Naive thymus-derived CD4-positive, alpha-beta T cell (primary cell): Measurements from ENCODE around the gene PIEZO2. TPM values are rescaled to one million over a fixed set of nuclear protein-coding genes. Genes with fewer than 3 reads are reported as not detected.
"Not testable (repeated sequence)": the region's sequence is repeated elsewhere in the genome, so short reads cannot be mapped to it uniquely, and the experiment has no call there.

ENCODE experiments used
- ATAC-seq: fragments of 150-1000 bp; cut with Tn5 transposase; 2 replicates; pipeline ENCODE4 v1.10.0; 2021; ENCODE audit warnings: mild to moderate bottlenecking, moderate library complexity
- CTCF ChIA-PET: fragments of 350-600 bp; sonication (Branson Sonifier 250); formaldehyde crosslinking; loops from one replicate; lab custom pipeline; 2021; ENCODE audit warnings: antibody characterized with exemption; lab: Charles Lee
- POLR2A ChIA-PET: fragments of 350-600 bp; sonication (Branson Sonifier 250); formaldehyde crosslinking; loops from one replicate; lab custom pipeline; 2021; ENCODE audit warnings: antibody characterized with exemption, inconsistent platforms; lab: Charles Lee
- DNase-seq, 9 donors: peaks; one replicate each; pipeline versions ENCODE4 v3.0.0 to v3.0.0-alpha.2; 2020 to 2022; ENCODE audit warnings: mixed read lengths in 1 of 9
- H3K27ac ChIP-seq: one replicate; pipeline ENCODE4 v1.7.0; 2013; ENCODE audit warnings: mild to moderate bottlenecking, low read depth, low read length, moderate library complexity
- H3K27me3 ChIP-seq, 2 donors: one replicate each; pipeline ENCODE4 v1.7.0; 2013; ENCODE audit warnings: low read length in 2 of 2, mild to moderate bottlenecking in 2 of 2, moderate library complexity in 2 of 2; ENCODE audit not compliant: control insufficient read depth in 2 of 2, insufficient read depth in 2 of 2
- H3K36me3 ChIP-seq, 3 experiments: 1 replicate in 2 of 3; 2 replicates in 1 of 3; pipeline ENCODE4 v1.7.0; 2013; ENCODE audit warnings: low read length in 3 of 3, mild to moderate bottlenecking in 3 of 3, moderate library complexity in 1 of 3; ENCODE audit not compliant: insufficient read depth in 3 of 3, control insufficient read depth in 2 of 3
- H3K4me1 ChIP-seq, 2 donors: one replicate each; pipeline ENCODE4 v1.7.0; 2013; ENCODE audit warnings: low read length in 2 of 2, mild to moderate bottlenecking in 2 of 2, moderate library complexity in 1 of 2; ENCODE audit not compliant: control insufficient read depth in 2 of 2, insufficient read depth in 2 of 2
- H3K4me3 ChIP-seq: 2 replicates; pipeline ENCODE4 v1.7.0; 2013; ENCODE audit warnings: mild to moderate bottlenecking, low read length
- H3K9me3 ChIP-seq, 3 experiments: 1 replicate in 2 of 3; 2 replicates in 1 of 3; pipeline ENCODE4 v1.7.0; 2013; ENCODE audit warnings: low read length in 3 of 3; ENCODE audit not compliant: control insufficient read depth in 2 of 3
- H3K27ac Mint-ChIP-seq, 9 donors: one replicate each; pipeline ENCODE4 v1.8.0; 2020 to 2022; ENCODE audit warnings: mixed read lengths in 9 of 9, mild to moderate bottlenecking in 8 of 9, moderate library complexity in 5 of 9, inconsistent platforms in 2 of 9
- H3K27me3 Mint-ChIP-seq, 5 donors: one replicate each; pipeline ENCODE4 v1.8.0; 2021 to 2022; ENCODE audit warnings: mixed read lengths in 5 of 5, mild to moderate bottlenecking in 1 of 5
- H3K36me3 Mint-ChIP-seq, 5 donors: one replicate each; pipeline ENCODE4 v1.8.0; 2020 to 2022; ENCODE audit warnings: mixed read lengths in 5 of 5, mild to moderate bottlenecking in 3 of 5, inconsistent platforms in 1 of 5
- H3K4me1 Mint-ChIP-seq, 7 donors: one replicate each; pipeline ENCODE4 v1.8.0; 2020 to 2022; ENCODE audit warnings: mixed read lengths in 7 of 7, mild to moderate bottlenecking in 3 of 7, inconsistent platforms in 1 of 7
- H3K4me3 Mint-ChIP-seq, 10 donors: one replicate each; pipeline ENCODE4 v1.8.0; 2020 to 2022; ENCODE audit warnings: mild to moderate bottlenecking in 10 of 10, mixed read lengths in 10 of 10, moderate library complexity in 6 of 10, inconsistent platforms in 2 of 10
- H3K9me3 Mint-ChIP-seq, 11 donors: one replicate each; pipeline ENCODE4 v1.8.0; 2020 to 2022; ENCODE audit warnings: mixed read lengths in 11 of 11, mild to moderate bottlenecking in 4 of 11, inconsistent platforms in 1 of 11, moderate library complexity in 1 of 11
- intact Hi-C, 2 donors: fragments of 100-400 bp; cut with micrococcal nuclease; formaldehyde crosslinking; loops; one replicate each; pipeline ENCODE4 v1.15.1; 2023
- polyA plus RNA-seq, 2 donors: library from polyadenylated mRNA; unstranded; fragments of 300-500 nt; fragmentation: Illumina TruSeq; gene quantifications; one replicate each; pipeline ENCODE4 v1.2.3, GENCODE V29; 2021
- total RNA-seq, 6 experiments: library from RNA in 5 of 6; stranded (reverse) in 5 of 6; gene quantifications; 1 replicate in 5 of 6; 2 replicates in 1 of 6; pipeline ENCODE4 v1.2.3 and lab custom pipeline; 2021 to 2026

PIEZO2 gene
- total and polyA plus RNA-seq, 7 experiments from 2014 or later = not detected

GRCh38 chr18:10935588-10935987, 213.8 kb downstream of the PIEZO2 start:
- Mint-ChIP-seq H3K4me3 (no peak overlapping the region), H3K27ac (no peak overlapping the region), H3K27me3 (peaks cover 0 to 13% (median 6%) of the 10 kb centered on the region in 5 donors), H3K9me3 (peaks cover 0 to 5% (median 0%) of the 10 kb centered on the region in 11 donors), H3K36me3 (no peaks in the 10 kb centered on the region), H3K4me1 (no peaks in the 10 kb centered on the region)
- H3K4me1 ChIP-seq = no peaks in the 10 kb centered on the region
- ChIA-PET POLR2A (no interaction called here), CTCF (no interaction called here)
- no peaks in the 10 kb centered on the region for H3K27me3 ChIP-seq
- no peak overlapping the region for H3K4me3 ChIP-seq
- no peak overlapping the region for H3K27ac ChIP-seq
- intact Hi-C loops = no loop called here
- DNase-seq (no peak), ATAC-seq (no peak)
- no peaks in the 10 kb centered on the region for H3K36me3 ChIP-seq
- no peaks in the 10 kb centered on the region for H3K9me3 ChIP-seq

GRCh38 chr18:10933648-10934047, 215.7 kb downstream of the PIEZO2 start:
- ATAC-seq, H3K36me3 ChIP-seq, DNase-seq, H3K36me3 Mint-ChIP-seq, H3K27me3 ChIP-seq, CTCF ChIA-PET, H3K4me3 Mint-ChIP-seq, H3K9me3 ChIP-seq, H3K27ac ChIP-seq, H3K27ac Mint-ChIP-seq, H3K4me1 ChIP-seq, intact Hi-C loops, H3K9me3 Mint-ChIP-seq, H3K4me3 ChIP-seq, H3K4me1 Mint-ChIP-seq: not testable (repeated sequence)
- peaks cover 0 to 13% (median 6%) of the 10 kb centered on the region in 5 donors for H3K27me3 Mint-ChIP-seq
- POLR2A ChIA-PET = interaction anchor here (0.6 kb wide), 1 partner anchor 210 kb away, joined by 3 read pairs; no protein-coding TSS in a partner anchor

- ChIA-PET CTCF (no interaction called here), POLR2A (no interaction called here)
- peaks cover 0 to 3% (median 0%) of the 10 kb centered on the region in 5 donors for H3K36me3 Mint-ChIP-seq
- H3K27ac Mint-ChIP-seq = no peak overlapping the region
- Histone ChIP-seq H3K4me3 (no peak overlapping the region), H3K27ac (no peak overlapping the region), H3K9me3 (no peaks in the 10 kb centered on the region), H3K27me3 (no peaks in the 10 kb centered on the region), H3K36me3 (no peaks in the 10 kb centered on the region), H3K4me1 (no peaks in the 10 kb centered on the region)
- DNase-seq = no peak
- H3K9me3 Mint-ChIP-seq = peaks cover 0 to 7% (median 0%) of the 10 kb centered on the region in 11 donors
- H3K4me1 Mint-ChIP-seq = no peaks in the 10 kb centered on the region
- no peak for ATAC-seq
- peaks cover 0 to 23% (median 0%) of the 10 kb centered on the region in 5 donors for H3K27me3 Mint-ChIP-seq
- no peak overlapping the region for H3K4me3 Mint-ChIP-seq
- intact Hi-C loops = no loop called here
Observed at GRCh38 chr18:10930076-10930475, 219.3 kb downstream of the PIEZO2 start.

GRCh38 chr18:10928772-10929373, 220.5 kb downstream of the PIEZO2 start:
- Mint-ChIP-seq H3K4me1 (no peaks in the 10 kb centered on the region), H3K4me3 (no peak overlapping the region), H3K27me3 (peaks cover 0 to 18% (median 0%) of the 10 kb centered on the region in 5 donors), H3K36me3 (peaks cover 0 to 3% (median 0%) of the 10 kb centered on the region in 5 donors), H3K27ac (no peak overlapping the region), H3K9me3 (peaks cover 0 to 6% (median 0%) of the 10 kb centered on the region in 11 donors)
- CTCF ChIA-PET = no interaction called here
- H3K4me3 ChIP-seq = no peak overlapping the region
- H3K27ac ChIP-seq = no peak overlapping the region
- DNase-seq (no peak), ATAC-seq (no peak)
- intact Hi-C loops = no loop called here
- H3K36me3 ChIP-seq = no peaks in the 10 kb centered on the region
- no peaks in the 10 kb centered on the region for H3K4me1 ChIP-seq
- POLR2A ChIA-PET = no interaction called here
- no peaks in the 10 kb centered on the region for H3K9me3 ChIP-seq
- H3K27me3 ChIP-seq = no peaks in the 10 kb centered on the region

- ATAC-seq (no peak), DNase-seq (no peak)
- Mint-ChIP-seq H3K4me3 (no peak overlapping the region), H3K27ac (no peak overlapping the region), H3K27me3 (peaks cover 0 to 16% (median 0%) of the 10 kb centered on the region in 5 donors), H3K4me1 (no peaks in the 10 kb centered on the region), H3K36me3 (peaks cover 0 to 3% (median 0%) of the 10 kb centered on the region in 5 donors), H3K9me3 (peaks cover 0 to 6% (median 0%) of the 10 kb centered on the region in 11 donors)
- Histone ChIP-seq H3K4me1 (no peaks in the 10 kb centered on the region), H3K36me3 (no peaks in the 10 kb centered on the region), H3K9me3 (no peaks in the 10 kb centered on the region), H3K27me3 (no peaks in the 10 kb centered on the region), H3K27ac (no peak overlapping the region), H3K4me3 (no peak overlapping the region)
- intact Hi-C loops = no loop called here
- ChIA-PET POLR2A (no interaction called here), CTCF (no interaction called here)
Observed at GRCh38 chr18:10928011-10928771, 221.2 kb downstream of the PIEZO2 start.

GRCh38 chr18:10927286-10927992, 221.9 kb downstream of the PIEZO2 start:
- no peaks in the 10 kb centered on the region for H3K4me1 Mint-ChIP-seq
- H3K36me3 ChIP-seq = no peaks in the 10 kb centered on the region
- H3K9me3 ChIP-seq = no peaks in the 10 kb centered on the region
- DNase-seq (no peak), ATAC-seq (no peak)
- H3K36me3 Mint-ChIP-seq = peaks cover 0 to 3% (median 0%) of the 10 kb centered on the region in 5 donors
- H3K27me3 Mint-ChIP-seq = peaks cover 0 to 13% (median 0%) of the 10 kb centered on the region in 5 donors
- H3K4me1 ChIP-seq = no peaks in the 10 kb centered on the region
- H3K4me3 Mint-ChIP-seq = no peak overlapping the region
- peaks cover 0 to 3% (median 0%) of the 10 kb centered on the region in 11 donors for H3K9me3 Mint-ChIP-seq
- H3K4me3 ChIP-seq = no peak overlapping the region
- ChIA-PET CTCF (no interaction called here), POLR2A (no interaction called here)
- H3K27ac ChIP-seq = no peak overlapping the region
- no peaks in the 10 kb centered on the region for H3K27me3 ChIP-seq
- H3K27ac Mint-ChIP-seq = no peak overlapping the region
- intact Hi-C loops = no loop called here
